ENCODE measurements around the gene ARPC1B.
"Not testable (repeated sequence)": the region's sequence is repeated elsewhere in the genome, so short reads cannot be mapped to it uniquely, and the experiment has no call there.

Gene ARPC1B

GRCh38 chr7:99368750-99369389 is 5.7 kb upstream of the ARPC1B start:
- DNase-seq (ENCODE audit: low read depth) = no peak

- no peak for DNase-seq (ENCODE audit: low read depth)
These were observed 4.7 kb upstream of the ARPC1B start for GRCh38 chr7:99369767-99370391.

- DNase-seq (ENCODE audit: low read depth) = no peak
These were observed 3.1 kb upstream of the ARPC1B start for GRCh38 chr7:99371376-99371920.

GRCh38 chr7:99372275-99373090 is 2.0 kb upstream of the ARPC1B start:
- no peak for DNase-seq (ENCODE audit: low read depth)

- DNase-seq (ENCODE audit: low read depth) = no peak
These were observed 1.2 kb upstream of the ARPC1B start for GRCh38 chr7:99373091-99374066.

GRCh38 chr7:99375070-99375807 is 709 bp downstream of the ARPC1B start:
- peak; percentile 41 for DNase-seq (ENCODE audit: low read depth)

GRCh38 chr7:99379043-99379577 is 4.6 kb downstream of the ARPC1B start:
- DNase-seq (ENCODE audit: low read depth) = no peak

GRCh38 chr7:99379693-99380031 is 5.1 kb downstream of the ARPC1B start:
- not testable (repeated sequence) for DNase-seq (ENCODE audit: low read depth)

GRCh38 chr7:99380032-99380822 is 5.7 kb downstream of the ARPC1B start:
- DNase-seq (ENCODE audit: low read depth) = no peak

GRCh38 chr7:99380823-99381663 is 6.5 kb downstream of the ARPC1B start:
- peak; percentile 77 for DNase-seq (ENCODE audit: low read depth)

- DNase-seq (ENCODE audit: low read depth) = no peak
These were observed 7.1 kb downstream of the ARPC1B start for GRCh38 chr7:99381664-99382075.

- DNase-seq (ENCODE audit: low read depth) = no peak
These were observed 8.7 kb downstream of the ARPC1B start for GRCh38 chr7:99383203-99383602.

- DNase-seq (ENCODE audit: low read depth) = no peak
These were observed 9.4 kb downstream of the ARPC1B start for GRCh38 chr7:99383791-99384370.

GRCh38 chr7:99384523-99384922 is 10.0 kb downstream of the ARPC1B start:
- no peak for DNase-seq (ENCODE audit: low read depth)

GRCh38 chr7:99385564-99385963 is 11.0 kb downstream of the ARPC1B start:
- DNase-seq (ENCODE audit: low read depth) = no peak

- no peak for DNase-seq (ENCODE audit: low read depth)
These were observed 12.2 kb downstream of the ARPC1B start for GRCh38 chr7:99386584-99387238.

- not testable (repeated sequence) for DNase-seq (ENCODE audit: low read depth)
These were observed 12.7 kb downstream of the ARPC1B start for GRCh38 chr7:99387239-99387635.

GRCh38 chr7:99387912-99388311 is 13.4 kb downstream of the ARPC1B start:
- no peak for DNase-seq (ENCODE audit: low read depth)
